GM15510 (cell line): ENCODE data around the gene OLFM1.

Experiments used
- POLR2A ChIP-seq: IDR thresholded peaks from 3 replicates; pipeline ENCODE4 v1.6.1; 2011; ENCODE audit warnings: borderline replicate concordance; ENCODE audit not compliant: insufficient read length; ENCODE audit errors: extremely low read depth

OLFM1 gene

DNA sequence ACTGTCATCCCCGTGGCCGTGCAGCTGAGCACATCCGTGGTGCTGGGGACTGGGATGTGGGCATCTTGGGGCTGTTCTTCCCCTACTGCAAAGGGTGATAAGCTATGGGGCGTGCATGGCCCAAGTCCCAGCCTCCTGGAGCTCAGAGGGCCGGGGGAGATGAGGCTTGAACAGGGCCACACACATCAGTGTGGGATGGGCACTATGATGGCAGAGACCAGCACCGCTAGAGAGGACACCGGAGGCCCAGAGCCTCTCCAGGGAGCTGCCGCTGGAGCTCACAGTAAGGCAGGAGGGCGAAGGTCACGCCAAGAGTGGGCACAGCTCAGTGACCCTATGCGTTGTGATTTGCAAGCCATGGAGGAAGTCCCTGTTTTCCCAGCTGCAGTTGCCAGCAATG, 63.5 kb downstream of the OLFM1 start:
- no peak for TF ChIP-seq POLR2A

DNA sequence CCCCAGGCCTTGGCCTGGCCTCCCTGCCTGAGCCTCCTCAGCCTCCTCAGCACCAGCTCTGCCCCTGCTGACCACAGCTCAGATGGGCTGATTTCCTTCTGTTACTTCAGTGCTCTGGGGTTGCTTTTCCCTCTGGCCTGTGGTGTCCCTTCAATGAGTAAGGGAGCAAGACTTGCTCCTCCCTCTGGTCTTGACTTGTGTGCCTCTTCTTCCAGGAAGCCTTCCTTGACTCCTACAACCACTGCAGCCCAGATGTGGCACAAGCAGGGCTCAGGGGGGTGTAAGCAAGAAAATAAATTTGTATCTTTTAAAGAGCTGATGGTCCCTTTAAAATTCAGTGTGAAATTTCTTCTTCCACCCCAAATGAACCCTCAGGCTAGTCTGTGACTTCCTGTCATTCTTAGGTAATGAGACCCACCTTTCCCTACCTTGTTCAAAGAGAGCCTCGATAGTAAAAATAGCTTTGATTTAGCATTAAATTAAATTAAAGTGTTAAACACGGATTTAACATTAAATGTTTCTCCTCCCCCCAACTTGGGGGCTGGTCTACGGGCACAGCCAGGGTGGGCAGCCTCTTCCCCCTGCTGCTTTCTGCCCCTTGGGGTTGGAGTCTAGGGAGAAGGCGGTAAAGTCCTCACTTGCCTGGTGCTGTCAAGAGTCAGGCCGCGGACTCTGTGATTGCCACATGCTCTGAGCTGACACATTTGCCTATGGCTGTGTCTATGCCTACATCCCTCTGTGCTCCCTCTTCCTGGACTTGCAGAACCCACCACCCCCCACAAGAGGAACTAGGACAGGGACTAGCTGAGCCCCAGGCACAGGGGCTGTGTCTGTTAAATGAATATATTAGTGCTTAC, 64.5 kb downstream of the OLFM1 start:
- no peak for TF ChIP-seq POLR2A

DNA sequence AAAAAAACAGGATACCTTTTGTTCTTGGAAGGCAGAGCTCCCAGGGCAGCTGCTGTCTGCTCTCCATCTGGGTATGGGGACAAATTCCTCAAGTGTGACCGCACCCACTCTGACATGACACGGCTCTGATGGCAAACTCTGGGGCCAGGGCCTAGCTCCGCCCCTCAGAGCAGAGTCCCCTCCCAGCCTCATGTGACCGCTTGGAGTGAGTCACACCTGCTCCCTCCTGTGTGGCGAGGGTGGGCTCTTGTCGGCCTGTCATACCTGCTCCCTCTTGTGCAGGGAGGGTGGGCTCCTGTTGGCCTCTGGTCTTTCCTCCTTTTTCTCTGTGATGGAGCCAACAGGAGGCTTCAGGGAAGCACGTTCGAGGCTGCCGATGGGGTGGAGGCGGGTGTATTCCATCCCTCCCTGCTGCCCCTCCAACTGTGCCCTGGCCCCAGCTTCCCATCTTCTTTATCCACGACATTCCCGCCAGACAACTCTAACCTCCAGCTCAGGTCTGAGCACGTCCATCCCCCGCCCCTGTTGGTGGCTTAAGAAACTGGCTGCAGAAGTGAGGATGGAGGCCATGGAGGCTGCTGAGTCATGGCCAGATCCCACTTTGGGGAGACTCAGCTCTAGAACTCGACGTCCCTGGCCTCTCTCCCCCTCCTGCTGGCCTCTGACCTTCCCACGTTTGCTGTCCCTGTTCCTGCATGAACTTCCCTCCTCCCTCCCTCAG, 65.3 kb downstream of the OLFM1 start:
- no peak for TF ChIP-seq POLR2A

DNA sequence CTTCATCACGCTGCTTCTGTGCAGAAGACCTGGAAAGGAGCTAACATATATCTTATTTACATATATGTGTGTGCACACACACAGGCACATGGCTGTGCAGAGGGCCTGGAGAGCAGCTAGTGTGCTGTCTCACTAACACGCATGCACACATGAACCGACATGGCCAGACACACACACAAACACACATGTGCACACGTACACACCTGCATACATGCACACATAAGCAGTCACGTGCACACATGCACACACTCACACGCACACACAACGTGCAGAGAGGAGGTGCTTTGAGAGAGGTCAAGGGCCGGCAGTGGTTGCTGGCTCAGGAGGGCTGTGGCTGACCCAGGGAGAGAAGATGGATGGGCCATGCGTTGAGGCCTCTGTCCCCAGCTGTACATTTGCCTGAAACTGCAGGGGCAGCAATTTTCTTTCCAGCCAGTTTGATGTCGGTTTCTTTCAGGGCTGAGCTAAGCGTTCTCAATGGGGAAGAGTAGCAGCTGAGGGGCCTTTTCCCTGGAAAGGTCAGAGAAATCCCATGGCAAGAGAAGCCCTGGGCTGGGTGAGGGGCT, 66.7 kb downstream of the OLFM1 start:
- TF ChIP-seq POLR2A: no peak

DNA sequence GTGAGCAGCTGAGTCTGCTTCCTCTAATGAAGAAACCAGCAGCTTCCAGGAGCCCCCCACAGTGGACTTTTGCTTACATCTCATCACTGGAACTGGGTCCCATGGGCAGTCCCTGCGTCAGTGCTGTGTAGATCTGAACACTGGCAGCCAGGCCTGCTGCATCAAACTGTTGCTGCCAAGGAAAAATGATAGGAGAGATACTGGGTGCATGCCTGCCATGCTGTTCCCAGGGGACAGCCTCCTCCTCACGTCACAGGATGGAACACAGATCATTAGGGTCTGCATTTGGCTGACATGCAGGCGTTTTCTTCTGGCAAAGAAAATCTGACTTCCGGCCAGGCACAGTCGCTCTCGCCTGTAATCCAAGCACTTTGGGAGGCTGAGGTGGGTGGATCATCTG, 67.9 kb downstream of the OLFM1 start:
- TF ChIP-seq POLR2A: no peak

DNA sequence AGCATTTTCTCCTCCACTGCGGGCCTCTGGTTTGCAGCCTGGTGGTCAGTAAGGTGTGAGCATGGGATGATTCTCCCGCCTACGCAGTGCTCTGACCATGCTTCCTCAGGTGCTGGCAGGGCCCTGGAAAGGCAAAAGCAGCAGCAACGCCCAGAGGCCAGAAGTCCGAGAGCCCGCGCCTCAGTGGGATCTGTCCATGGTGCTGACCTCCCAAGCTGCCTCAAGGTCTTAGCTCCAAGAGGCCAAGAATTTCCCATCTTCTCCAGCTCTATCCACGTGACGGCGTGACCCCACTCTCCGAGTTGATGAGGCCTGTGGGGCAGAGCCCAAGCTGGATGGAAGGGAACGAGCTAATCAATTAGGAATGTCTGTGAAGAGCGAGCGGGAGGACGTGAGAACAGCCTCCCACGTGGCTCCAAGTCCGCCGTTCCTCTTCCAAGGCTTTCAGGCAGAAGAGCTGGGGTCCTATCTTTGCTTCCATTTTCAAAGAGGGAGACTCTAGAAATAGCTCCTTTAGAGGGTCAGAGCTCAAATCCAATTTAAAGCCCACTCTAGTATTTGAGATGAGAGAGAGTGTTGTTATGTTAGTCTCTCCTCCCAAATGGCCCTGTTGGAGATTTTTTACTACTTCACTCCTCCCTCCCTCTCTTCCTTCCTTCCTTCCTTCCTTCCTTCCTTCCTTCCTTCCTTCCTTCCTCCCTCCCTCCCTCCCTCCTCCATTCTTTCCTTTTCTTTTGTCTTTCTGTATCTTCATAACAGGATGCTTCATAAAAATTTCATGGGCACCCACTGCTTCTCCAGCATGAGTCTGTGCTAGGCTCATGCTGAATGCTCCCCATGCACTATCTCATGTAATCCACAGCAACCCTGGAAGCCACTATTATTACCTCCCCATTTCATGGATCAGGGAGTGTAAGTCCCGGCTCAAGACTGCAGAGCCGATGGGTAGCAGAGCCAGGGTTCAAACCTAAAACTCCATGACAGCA, 69.3 kb downstream of the OLFM1 start:
- no peak for TF ChIP-seq POLR2A

DNA sequence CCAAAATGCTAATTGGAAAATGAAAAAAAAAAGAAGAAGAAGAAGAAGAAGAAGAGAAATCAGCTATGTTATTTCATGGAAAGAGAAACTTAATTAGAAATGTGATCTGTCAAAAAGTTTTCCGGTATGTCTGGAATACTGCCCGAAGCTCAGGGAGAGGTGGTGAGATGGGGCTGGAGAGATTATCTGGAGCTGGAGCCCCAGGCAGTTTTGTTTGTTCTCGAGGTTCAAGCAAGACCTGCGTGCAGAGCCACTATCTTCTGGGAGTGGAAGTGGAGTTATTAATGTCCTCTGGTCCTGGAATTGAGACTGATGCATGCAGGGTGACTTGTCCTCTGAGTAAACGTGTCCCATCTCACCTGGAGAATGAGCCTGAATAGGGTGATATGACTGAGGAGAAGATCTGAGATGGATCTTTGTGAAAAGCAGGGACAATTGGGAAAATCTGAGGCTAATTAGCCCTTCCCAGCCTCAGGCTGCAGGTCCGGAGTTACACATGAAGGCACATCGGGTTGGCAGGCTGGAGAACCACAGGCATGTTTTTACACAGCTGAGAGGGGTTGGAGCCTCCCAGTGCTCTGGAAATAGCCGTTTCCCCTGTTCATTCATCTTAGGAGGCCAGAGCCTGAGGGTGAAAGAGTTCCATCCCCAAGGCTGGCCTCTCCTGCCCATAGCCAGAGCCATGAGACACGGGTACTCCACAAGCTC, 70.5 kb downstream of the OLFM1 start:
- no peak for TF ChIP-seq POLR2A

DNA sequence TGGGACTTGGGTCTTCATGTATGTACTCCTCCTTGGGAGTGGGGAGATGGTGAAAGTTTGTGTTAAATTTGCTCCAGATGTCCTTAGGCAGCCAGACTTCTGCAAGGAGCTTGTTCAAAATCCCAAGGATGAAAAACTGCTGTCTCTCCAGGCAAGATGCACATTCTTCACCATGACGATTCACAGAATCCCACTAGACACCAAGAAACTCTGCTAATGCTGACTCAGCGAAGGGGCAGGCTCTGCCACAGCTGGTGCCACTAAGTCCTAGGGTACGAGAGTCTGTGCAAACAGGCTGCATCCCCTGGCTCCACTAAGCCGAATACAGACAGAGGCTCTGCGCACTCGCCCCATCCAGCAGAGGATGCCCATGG, 71.1 kb downstream of the OLFM1 start:
- no peak for TF ChIP-seq POLR2A

DNA sequence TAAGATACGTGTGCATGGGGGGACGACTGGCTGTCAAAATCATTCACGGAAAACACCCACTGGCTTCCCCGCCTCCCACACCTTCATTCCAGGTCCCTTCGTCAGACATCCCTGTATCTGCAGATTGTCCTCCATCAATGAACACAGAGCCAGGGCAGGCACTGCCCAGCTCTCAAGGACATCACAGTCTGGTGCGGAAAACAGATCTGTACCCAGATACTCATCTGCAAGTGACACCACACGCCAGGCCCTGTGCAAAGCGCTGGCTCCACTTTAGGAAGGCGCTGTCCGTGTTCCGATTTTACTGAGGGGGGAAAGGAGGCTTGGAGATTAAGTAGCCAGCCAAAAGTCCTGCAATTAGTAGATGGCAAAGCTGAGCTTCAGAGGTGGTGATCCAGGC, 72.3 kb downstream of the OLFM1 start:
- TF ChIP-seq POLR2A: no peak

DNA sequence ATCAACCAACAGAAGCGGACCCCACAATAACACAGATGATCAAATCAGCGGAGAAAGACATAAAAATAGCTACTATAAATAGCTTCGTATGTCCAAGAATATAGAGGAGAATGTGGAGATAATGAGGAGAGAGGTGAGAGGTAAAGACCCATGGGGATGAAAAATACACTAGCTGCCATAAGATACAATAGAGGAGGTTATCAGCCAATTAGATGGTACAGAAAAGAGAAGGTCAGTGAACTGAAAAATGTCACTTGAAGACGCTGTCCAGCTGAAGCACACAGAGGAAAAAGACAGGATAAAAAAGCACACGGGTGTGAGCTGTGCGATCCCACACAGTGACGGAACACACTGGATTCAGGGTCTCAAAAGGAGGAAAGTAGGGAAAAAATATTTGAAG, 73.4 kb downstream of the OLFM1 start:
- TF ChIP-seq POLR2A: no peak

DNA sequence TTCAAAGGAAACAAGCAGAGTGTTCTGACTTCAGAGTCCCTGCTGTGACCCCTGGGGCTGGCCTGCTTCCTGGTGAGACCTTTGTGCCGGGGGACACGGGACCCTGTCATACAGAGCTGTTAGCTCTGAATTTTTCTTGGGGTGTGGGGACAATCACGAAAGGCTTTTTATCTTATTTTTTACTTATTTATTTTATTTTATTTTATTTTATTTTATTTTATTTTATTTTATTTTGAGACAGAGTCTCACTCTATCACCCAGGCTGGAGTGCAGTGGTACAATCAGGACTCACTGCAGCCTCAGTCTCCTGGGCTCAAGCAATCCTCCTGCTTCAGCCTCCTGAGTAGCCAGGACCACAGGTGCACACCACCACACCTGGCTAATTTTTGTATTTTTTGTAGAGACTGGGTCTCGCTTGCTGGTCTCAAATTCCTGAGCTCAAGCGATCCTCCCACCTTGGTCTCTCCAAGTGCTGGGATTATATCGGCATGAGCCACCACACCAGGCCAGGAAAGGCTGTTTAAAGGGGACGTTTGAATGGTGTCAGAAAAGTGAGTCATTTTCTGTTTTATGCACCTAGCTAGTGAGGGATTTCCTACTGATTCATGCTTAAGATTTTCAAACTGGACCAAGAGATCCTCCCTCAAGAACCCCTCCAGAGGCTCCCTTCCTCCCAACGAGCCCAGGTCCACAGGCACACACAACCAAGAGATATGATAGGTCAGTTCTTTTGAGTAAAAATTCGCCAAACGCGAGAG, 75.7 kb downstream of the OLFM1 start:
- TF ChIP-seq POLR2A: no peak

DNA sequence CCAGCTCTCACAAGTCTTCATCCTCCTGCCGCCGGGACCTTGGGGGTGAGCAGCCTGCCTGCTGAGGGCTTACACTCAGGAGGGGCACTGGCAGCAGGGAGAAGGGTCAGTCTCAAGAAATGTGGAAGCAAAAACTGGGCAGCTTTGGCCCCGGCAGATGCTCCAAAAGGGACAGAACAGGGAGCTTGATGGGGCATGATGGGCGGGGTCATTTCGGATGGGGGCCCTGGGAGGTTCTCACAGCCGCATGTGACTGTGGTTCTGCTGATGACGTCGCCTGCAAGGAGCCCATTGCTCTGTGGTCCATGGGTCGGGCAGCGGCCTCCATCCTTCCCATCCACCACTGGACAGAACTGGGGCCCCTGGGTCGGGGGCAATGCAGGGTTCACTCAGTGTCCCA, 76.6 kb downstream of the OLFM1 start:
- no peak for TF ChIP-seq POLR2A

DNA sequence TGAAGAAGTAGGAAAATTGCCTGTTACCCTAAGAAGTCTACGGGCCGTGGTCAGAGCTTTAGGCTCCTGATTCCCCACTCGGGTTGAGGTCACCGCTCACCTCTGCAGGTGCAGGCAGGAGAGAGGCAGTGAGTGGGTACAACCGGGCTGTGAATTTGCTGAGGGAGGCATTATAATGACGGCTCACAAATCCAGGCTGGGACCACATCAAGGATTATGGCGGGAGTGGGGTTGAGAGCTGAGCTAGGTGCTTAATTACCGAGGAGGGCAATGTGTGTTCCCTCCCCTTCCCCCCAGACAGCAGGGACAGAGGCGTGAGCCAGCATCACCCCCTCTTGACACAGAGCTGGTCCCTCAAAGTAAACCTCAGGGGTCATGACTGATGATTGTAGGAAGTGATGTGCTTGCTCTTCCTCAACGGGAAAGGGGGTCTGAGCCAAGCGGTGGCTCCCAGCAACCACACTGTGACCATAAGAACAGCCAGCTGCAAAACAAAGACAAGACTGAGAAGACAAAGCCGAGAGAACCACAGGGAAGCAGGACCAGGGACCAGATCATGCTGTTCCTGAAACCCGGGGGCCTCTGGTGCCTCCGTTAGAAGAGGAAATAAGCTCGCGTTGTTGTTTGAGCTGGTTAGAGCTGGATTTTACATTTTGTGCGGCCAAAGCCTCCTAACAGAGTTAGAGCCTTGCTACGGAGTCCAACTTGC, 77.7 kb downstream of the OLFM1 start:
- no peak for TF ChIP-seq POLR2A

DNA sequence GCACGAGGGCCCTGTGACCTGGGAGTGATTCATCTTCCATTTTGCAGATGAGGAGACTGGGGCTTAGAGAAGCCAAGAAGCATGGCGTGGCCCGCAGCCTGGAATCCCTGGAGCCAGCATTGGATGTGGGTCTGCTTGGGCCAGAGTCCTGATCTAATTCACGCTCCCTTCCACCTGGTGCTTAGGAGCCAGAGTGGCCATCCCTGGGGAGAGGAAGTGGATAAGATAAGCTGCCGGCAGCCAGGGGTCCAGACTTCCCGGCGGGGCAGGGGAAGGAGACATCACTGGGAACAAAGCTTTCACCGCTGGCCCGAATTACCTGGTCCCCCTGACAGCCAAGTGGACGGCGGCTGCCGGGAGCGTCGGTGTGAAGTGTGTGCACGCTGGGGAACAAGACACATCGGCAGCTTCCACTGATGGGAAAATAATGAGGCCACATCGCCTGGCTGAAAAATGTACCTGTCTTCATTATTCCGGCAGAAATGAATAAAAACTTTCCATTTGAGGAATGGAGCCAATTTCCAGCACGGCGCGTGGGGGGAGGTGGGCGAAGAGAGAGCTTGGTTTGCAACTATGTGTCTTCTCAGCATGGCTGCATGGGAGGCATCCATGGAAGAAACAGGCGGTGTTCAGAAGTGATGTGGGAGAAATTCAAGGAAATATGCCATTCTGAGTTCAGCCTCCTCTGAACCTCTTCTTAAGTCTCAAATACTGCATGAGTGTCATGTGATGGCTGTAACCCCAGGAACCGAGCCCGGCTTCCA, 78.5 kb downstream of the OLFM1 start:
- TF ChIP-seq POLR2A: no peak
